GM12864 (cell line): ENCODE data around the gene PRR19.

Experiments used
- DNase-seq: peaks from one replicate; pipeline ENCODE4 v3.0.0-alpha.2; 2011; ENCODE audit warnings: low read depth
- H3K4me3 ChIP-seq: 2 replicates; pipeline ENCODE4 v1.5.1; 2011; ENCODE audit warnings: mild to moderate bottlenecking, low read depth, low read length, control low read depth
- CTCF ChIP-seq: IDR thresholded peaks from 2 replicates; pipeline ENCODE4 v1.5.1; 2011; ENCODE audit warnings: low read depth, mild to moderate bottlenecking, moderate library complexity, low read length, control low read depth, inconsistent platforms; ENCODE audit errors: missing control alignments

PRR19 gene

GRCh38 chr19:42345191-42345812 is 43.4 kb downstream of the PRR19 start:
- H3K4me3 ChIP-seq = no peak overlapping the region
- TF ChIP-seq CTCF = no peak
- DNase-seq = no peak

GRCh38 chr19:42348211-42348610 is 46.3 kb downstream of the PRR19 start:
- TF ChIP-seq CTCF = no peak
- no peak for DNase-seq
- H3K4me3 ChIP-seq = no peak overlapping the region

GRCh38 chr19:42349378-42350107 is 47.6 kb downstream of the PRR19 start:
- no peak for DNase-seq
- no peak for TF ChIP-seq CTCF
- no peak overlapping the region for H3K4me3 ChIP-seq

- DNase-seq = no peak
- TF ChIP-seq CTCF = no peak
- H3K4me3 ChIP-seq = no peak overlapping the region
Measured at GRCh38 chr19:42350417-42350816, 48.5 kb downstream of the PRR19 start.

- no peak for TF ChIP-seq CTCF
- no peak for DNase-seq
Measured at GRCh38 chr19:42351079-42351735, 49.3 kb downstream of the PRR19 start.

GRCh38 chr19:42352301-42353259 is 50.6 kb downstream of the PRR19 start:
- H3K4me3 ChIP-seq = no peak overlapping the region
- TF ChIP-seq CTCF = no peak
- no peak for DNase-seq

More at GRCh38 chr19:42351079-42351735, 49.3 kb downstream of the PRR19 start:
- no peak overlapping the region for H3K4me3 ChIP-seq
